Suprapubic skin (tissue), 4 donors: Measurements from ENCODE around the gene SLC6A13. TPM values are rescaled to one million over a fixed set of nuclear protein-coding genes. Genes with fewer than 3 reads are reported as not detected.
A peak's percentile ranks its signal among the peaks of the same experiment; 100 is the strongest.

Experiments used
- DNase-seq, 2 donors: peaks; one replicate each; pipeline ENCODE4 v3.0.0-alpha.2; 2019; ENCODE audit warnings: low spot score in 2 of 2
- H3K27ac ChIP-seq: fragments of 200-600 bp; sonication (generic); one replicate; pipeline ENCODE4 v1.5.1; 2019
- H3K27me3 ChIP-seq: fragments of 200-600 bp; sonication (generic); one replicate; pipeline ENCODE4 v1.5.1; 2019
- H3K36me3 ChIP-seq: fragments of 200-600 bp; sonication (generic); one replicate; pipeline ENCODE4 v1.5.1; 2019
- H3K4me1 ChIP-seq: fragments of 200-600 bp; sonication (generic); one replicate; pipeline ENCODE4 v1.5.1; 2019
- H3K4me3 ChIP-seq: fragments of 200-600 bp; sonication (generic); one replicate; pipeline ENCODE4 v1.5.1; 2019; ENCODE audit warnings: mild to moderate bottlenecking
- H3K9me3 ChIP-seq: fragments of 200-600 bp; sonication (generic); one replicate; pipeline ENCODE4 v1.5.1; 2019
- EP300 ChIP-seq: sonication (generic); formaldehyde crosslinking; IDR thresholded peaks from one replicate; pipeline ENCODE4 v1.6.1; 2017; ENCODE audit warnings: antibody characterized with exemption
- POLR2A ChIP-seq, 2 donors: fragments of 450-650 bp; IDR thresholded peaks; one replicate each; pipeline ENCODE4 v1.6.1; 2017; ENCODE audit warnings: antibody characterized with exemption in 2 of 2, mild to moderate bottlenecking in 2 of 2, moderate library complexity in 2 of 2
- POLR2AphosphoS5 ChIP-seq, 3 donors: sonication (generic); formaldehyde crosslinking; IDR thresholded peaks; one replicate each; pipeline ENCODE4 v1.6.1; 2017; ENCODE audit warnings: antibody characterized with exemption in 3 of 3
- WGBS: methylation state at CpG from one replicate; pipeline ENCODE4 v1.1.5; 2018; 5-methylcytosine and 5-hydroxymethylcytosine counted together
- total RNA-seq, 4 donors: library from RNA; depleted of rRNA; stranded (reverse); fragments of >200 nt; gene quantifications; one replicate each; pipeline ENCODE4 v1.1.0, GENCODE V29; 2016
- TF ChIP-seq, protein P1 (sequence below), 2 donors: fragments of 200-600 bp in 1 of 2; fragments of 450-650 bp in 1 of 2; sonication (generic) in 1 of 2; IDR thresholded peaks; one replicate each; pipeline ENCODE4 v1.5.1; 2016 to 2019; ENCODE audit warnings: antibody characterized with exemption in 2 of 2, mild to moderate bottlenecking in 1 of 2, moderate library complexity in 1 of 2

SLC6A13 gene
- total RNA-seq, 4 donors from 2014 or later, result not detected

DNA sequence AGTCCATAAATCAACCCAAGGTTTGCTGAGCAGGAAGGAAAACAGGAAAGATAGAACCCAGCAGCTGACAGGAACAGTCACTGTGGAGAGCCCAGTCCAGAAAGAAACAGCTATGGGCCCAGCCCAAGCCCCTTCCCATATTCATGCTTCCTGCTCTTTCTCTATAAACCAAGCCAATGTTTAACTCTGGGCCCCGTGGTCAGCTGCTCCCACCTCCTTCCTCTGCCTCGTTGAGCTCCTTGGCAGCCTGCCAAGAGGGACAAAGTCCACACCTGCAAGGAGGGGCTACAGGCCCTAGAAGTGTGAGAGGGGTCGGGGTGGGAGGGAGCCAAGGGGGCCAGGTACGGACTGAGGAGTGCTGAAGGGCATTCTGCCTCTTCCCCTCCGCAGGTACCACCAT is 10.0 kb downstream of the SLC6A13 start:
- Histone ChIP-seq H3K9me3 (no peaks in the 10 kb centered on the region), H3K4me3 (no peak overlapping the region), H3K27ac (no peak overlapping the region), H3K36me3 (no peaks in the 10 kb centered on the region), H3K27me3 (peaks cover 16% of the 10 kb centered on the region), H3K4me1 (no peaks in the 10 kb centered on the region)
- DNase-seq, result no peak
- WGBS, result 51% methylated on average over 5 of the region's 5 CpGs
- TF ChIP-seq POLR2A (IDR thresholded peaks at IDR 0.05), result no peak
- no peak for TF ChIP-seq EP300
- no peak for TF ChIP-seq POLR2AphosphoS5 (IDR thresholded peaks at IDR 0.05)

DNA sequence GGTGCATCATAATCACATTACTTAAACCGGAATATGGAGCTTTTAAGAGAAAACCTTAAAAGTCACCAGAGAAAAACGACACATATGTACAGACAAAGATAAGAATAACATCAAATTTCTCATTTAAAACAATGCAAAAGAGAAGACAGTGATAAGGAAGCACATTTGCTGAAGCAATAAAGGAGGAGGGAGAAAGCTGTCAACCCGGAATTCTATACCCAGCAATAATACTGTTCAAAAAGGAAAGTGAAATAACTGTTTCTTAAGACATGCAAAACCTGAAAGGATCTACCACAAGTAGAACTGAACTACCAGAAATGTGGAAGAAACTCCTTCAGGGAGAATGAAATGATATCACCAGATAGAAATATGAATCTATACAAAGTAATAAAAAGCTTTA is 15.4 kb downstream of the SLC6A13 start:
- Histone ChIP-seq H3K27ac (no peak overlapping the region), H3K9me3 (no peaks in the 10 kb centered on the region), H3K27me3 (peaks cover 2% of the 10 kb centered on the region), H3K4me3 (no peak overlapping the region), H3K4me1 (no peaks in the 10 kb centered on the region), H3K36me3 (no peaks in the 10 kb centered on the region)
- no peak for TF ChIP-seq POLR2A (IDR thresholded peaks at IDR 0.05)
- TF ChIP-seq, protein P1, sequence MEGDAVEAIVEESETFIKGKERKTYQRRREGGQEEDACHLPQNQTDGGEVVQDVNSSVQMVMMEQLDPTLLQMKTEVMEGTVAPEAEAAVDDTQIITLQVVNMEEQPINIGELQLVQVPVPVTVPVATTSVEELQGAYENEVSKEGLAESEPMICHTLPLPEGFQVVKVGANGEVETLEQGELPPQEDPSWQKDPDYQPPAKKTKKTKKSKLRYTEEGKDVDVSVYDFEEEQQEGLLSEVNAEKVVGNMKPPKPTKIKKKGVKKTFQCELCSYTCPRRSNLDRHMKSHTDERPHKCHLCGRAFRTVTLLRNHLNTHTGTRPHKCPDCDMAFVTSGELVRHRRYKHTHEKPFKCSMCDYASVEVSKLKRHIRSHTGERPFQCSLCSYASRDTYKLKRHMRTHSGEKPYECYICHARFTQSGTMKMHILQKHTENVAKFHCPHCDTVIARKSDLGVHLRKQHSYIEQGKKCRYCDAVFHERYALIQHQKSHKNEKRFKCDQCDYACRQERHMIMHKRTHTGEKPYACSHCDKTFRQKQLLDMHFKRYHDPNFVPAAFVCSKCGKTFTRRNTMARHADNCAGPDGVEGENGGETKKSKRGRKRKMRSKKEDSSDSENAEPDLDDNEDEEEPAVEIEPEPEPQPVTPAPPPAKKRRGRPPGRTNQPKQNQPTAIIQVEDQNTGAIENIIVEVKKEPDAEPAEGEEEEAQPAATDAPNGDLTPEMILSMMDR (IDR thresholded peaks at IDR 0.05), result no peak
- TF ChIP-seq EP300, result no peak
- no peak for DNase-seq
- 89% methylated on average over 3 of the region's 3 CpGs for WGBS

DNA sequence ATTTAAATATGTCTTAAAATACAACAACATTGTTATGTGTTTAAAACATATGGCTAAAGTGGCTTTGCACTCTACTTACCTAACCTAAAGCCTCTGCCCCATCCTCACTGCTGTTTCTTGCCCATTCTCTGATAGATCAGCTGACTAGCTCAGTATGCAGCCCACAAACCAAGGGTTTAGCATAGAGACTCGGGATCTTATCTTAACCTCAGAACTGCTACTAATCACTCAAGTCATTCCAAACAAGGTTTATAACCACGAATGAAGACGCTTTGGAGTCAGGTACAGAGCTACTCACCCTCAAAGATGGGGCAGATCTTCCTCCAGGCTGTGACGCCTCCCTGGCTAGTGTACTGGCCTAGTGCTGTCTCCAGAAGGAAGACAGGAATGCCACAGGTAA is 19.3 kb downstream of the SLC6A13 start:
- H3K27ac ChIP-seq, result no peak overlapping the region
- no peaks in the 10 kb centered on the region for H3K36me3 ChIP-seq
- peak in 1 of 2 donors; percentile 21 for DNase-seq
- H3K27me3 ChIP-seq, result peaks cover 2% of the 10 kb centered on the region
- no peaks in the 10 kb centered on the region for H3K4me1 ChIP-seq
- H3K4me3 ChIP-seq, result no peak overlapping the region
- 45% methylated on average over 4 of the region's 4 CpGs for WGBS
- TF ChIP-seq, protein P1 (IDR thresholded peaks at IDR 0.05), result no peak
- TF ChIP-seq POLR2AphosphoS5 (IDR thresholded peaks at IDR 0.05), result no peak
- no peak for TF ChIP-seq EP300
- no peak for TF ChIP-seq POLR2A (IDR thresholded peaks at IDR 0.05)
- H3K9me3 ChIP-seq, result peaks cover under 1% of the 10 kb centered on the region

DNA sequence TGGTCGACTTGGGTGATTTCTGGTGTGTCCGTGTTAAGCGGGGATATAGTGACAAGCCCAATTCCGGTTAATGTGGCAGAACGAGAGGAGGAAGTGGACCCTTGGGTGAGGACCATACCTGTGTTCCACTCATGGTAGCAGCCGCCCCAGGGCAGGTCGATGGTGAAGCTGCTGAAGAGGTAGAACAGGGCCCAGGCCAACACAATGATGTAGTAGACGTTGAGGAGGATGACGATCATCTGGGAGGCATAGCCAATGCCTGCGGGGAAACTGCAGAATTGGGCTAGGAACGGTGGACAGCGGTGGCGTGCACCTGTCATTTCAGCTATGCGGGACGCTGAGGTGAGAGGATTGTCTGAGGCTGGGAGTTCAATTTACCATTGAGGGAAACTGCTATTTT is 20.1 kb downstream of the SLC6A13 start:
- WGBS, result 86% methylated on average over 15 of the region's 15 CpGs
- DNase-seq, result peak in 1 of 2 donors; percentile 40
- Histone ChIP-seq H3K27ac (no peak overlapping the region), H3K27me3 (peaks cover 4% of the 10 kb centered on the region), H3K4me1 (no peaks in the 10 kb centered on the region), H3K9me3 (peaks cover 5% of the 10 kb centered on the region), H3K36me3 (no peaks in the 10 kb centered on the region), H3K4me3 (no peak overlapping the region)
- TF ChIP-seq EP300, result no peak
- TF ChIP-seq, protein P1 (IDR thresholded peaks at IDR 0.05), result no peak
- TF ChIP-seq POLR2A (IDR thresholded peaks at IDR 0.05), result no peak
- no peak for TF ChIP-seq POLR2AphosphoS5 (IDR thresholded peaks at IDR 0.05)

DNA sequence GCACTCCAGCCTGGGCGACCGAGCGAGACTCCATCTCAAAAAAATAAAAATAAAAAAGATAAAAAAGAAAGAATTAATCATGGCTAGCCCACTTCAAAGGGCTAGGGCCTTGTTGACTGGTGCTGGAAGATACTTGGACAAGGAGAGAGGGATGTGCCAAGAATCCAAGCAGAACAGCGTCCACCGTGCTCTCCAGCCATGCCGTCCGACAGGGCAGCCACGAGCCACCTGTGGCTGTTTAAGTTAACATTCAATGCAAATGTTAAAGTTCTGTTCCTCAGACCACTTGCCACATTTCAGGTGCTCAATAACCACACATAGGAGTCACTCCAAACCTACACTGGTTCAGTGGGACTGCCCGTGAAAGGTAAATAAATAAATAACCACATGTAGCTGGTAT is 21.4 kb downstream of the SLC6A13 start:
- no peak overlapping the region for H3K4me3 ChIP-seq
- no peaks in the 10 kb centered on the region for H3K4me1 ChIP-seq
- H3K36me3 ChIP-seq, result no peaks in the 10 kb centered on the region
- DNase-seq, result peak in 1 of 2 donors; percentile 13
- 92% methylated on average over 9 of the region's 9 CpGs for whole genome bisulfite sequencing
- peaks cover 10% of the 10 kb centered on the region for H3K9me3 ChIP-seq
- no peak overlapping the region for H3K27ac ChIP-seq
- no peak for TF ChIP-seq POLR2A (IDR thresholded peaks at IDR 0.05)
- TF ChIP-seq POLR2AphosphoS5 (IDR thresholded peaks at IDR 0.05), result no peak
- no peak for TF ChIP-seq EP300
- TF ChIP-seq, protein P1 (IDR thresholded peaks at IDR 0.05), result no peak
- H3K27me3 ChIP-seq, result peaks cover 11% of the 10 kb centered on the region

DNA sequence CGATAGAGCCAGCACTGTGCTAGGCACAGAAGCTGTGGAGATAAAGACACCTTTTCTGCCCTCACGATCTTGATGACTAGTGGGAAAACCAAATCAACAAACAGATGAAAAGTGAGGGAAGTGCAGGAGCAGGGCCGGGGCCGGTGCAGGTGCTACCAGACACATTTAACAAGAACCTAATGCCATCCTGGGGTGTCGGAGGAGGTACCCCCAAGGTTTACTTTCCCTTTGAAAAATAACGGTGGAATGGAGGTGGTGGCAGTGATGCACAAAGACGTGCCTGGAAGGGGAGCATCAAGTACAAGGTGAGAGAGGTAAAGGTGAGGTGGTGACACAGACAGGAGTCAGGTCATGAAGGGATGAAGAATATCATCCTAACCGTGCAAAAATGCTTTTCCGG is 22.1 kb downstream of the SLC6A13 start:
- peak in 1 of 2 donors; percentile 21 for DNase-seq
- Histone ChIP-seq H3K4me3 (no peak overlapping the region), H3K36me3 (no peaks in the 10 kb centered on the region), H3K4me1 (no peaks in the 10 kb centered on the region), H3K9me3 (peaks cover 10% of the 10 kb centered on the region), H3K27ac (no peak overlapping the region), H3K27me3 (peaks cover 11% of the 10 kb centered on the region)
- 87% methylated on average over 9 of the region's 9 CpGs for WGBS
- TF ChIP-seq EP300 (no peak), POLR2A (IDR thresholded peaks at IDR 0.05) (no peak), POLR2AphosphoS5 (IDR thresholded peaks at IDR 0.05) (no peak)
- TF ChIP-seq, protein P1 (IDR thresholded peaks at IDR 0.05), result no peak
